Body of pancreas (tissue), 4 donors: ENCODE results near the gene P2RY8.

Experiments used
- POLR2A ChIP-seq, 3 donors: fragments of 450-650 bp; IDR thresholded peaks; one replicate each; pipeline ENCODE4 v1.6.1; 2016; ENCODE audit warnings: antibody characterized with exemption in 3 of 3, mild to moderate bottlenecking in 2 of 3
- TF ChIP-seq, protein P1 (sequence below), 7 experiments: fragments of 450-650 bp in 4 of 7; fragments of 200-600 bp in 3 of 7; sonication (generic) in 3 of 7; IDR thresholded peaks; one replicate each; pipeline ENCODE4 v1.5.1; 2016 to 2019; ENCODE audit warnings: antibody characterized with exemption in 7 of 7

DNA sequence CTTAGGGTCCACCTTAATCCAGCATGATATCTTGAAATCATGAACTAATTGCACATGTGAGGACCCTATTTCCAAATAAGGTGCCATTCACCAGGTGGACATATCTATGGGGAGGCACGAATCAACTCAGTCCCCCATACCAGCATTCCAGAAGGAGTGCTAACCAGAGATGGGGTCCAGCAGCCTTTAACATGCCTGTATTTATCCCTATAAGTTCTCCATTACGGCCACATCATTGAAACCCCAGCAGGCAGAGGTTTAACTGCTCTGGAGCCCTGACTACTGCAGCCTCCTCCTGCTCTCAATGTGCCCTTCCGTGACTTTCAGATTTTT, 81.1 kb downstream of the P2RY8 start:
- TF ChIP-seq, protein P1, sequence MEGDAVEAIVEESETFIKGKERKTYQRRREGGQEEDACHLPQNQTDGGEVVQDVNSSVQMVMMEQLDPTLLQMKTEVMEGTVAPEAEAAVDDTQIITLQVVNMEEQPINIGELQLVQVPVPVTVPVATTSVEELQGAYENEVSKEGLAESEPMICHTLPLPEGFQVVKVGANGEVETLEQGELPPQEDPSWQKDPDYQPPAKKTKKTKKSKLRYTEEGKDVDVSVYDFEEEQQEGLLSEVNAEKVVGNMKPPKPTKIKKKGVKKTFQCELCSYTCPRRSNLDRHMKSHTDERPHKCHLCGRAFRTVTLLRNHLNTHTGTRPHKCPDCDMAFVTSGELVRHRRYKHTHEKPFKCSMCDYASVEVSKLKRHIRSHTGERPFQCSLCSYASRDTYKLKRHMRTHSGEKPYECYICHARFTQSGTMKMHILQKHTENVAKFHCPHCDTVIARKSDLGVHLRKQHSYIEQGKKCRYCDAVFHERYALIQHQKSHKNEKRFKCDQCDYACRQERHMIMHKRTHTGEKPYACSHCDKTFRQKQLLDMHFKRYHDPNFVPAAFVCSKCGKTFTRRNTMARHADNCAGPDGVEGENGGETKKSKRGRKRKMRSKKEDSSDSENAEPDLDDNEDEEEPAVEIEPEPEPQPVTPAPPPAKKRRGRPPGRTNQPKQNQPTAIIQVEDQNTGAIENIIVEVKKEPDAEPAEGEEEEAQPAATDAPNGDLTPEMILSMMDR (IDR thresholded peaks at IDR 0.05), result no peak
- no peak for TF ChIP-seq POLR2A (IDR thresholded peaks at IDR 0.05)
